HG03571 (cell line): ENCODE measurements around the gene TMC7.
"Not testable (repeated sequence)": the region's sequence is repeated elsewhere in the genome, so short reads cannot be mapped to it uniquely, and the experiment has no call there.

Source experiments
- ATAC-seq: cut with Tn5 transposase; IDR thresholded peaks from one replicate; pipeline ENCODE4 v1.9.1; 2021; ENCODE audit not compliant: unreplicated experiment

The TMC7 gene

DNA sequence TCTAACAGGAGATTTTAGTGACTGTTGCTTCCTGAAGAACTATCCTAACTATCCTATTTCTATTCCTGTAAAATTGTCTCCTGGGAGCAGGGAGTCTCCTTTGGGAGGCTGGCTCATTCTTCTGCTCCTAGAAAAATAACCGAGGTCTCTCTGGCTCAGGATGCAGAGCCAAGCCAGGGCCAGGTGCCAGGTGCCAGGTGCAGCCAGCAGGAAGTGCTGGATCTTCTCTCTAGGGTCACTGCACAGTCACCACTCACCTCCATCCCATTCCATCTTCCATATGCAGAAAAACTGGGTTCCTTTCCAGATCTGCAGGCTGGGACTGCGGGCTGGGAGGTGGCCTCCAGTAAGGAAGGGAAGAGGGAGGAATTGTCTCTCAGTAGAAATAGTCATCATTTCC lies 3.8 kb upstream of the TMC7 start:
- ATAC-seq, result no peak

DNA sequence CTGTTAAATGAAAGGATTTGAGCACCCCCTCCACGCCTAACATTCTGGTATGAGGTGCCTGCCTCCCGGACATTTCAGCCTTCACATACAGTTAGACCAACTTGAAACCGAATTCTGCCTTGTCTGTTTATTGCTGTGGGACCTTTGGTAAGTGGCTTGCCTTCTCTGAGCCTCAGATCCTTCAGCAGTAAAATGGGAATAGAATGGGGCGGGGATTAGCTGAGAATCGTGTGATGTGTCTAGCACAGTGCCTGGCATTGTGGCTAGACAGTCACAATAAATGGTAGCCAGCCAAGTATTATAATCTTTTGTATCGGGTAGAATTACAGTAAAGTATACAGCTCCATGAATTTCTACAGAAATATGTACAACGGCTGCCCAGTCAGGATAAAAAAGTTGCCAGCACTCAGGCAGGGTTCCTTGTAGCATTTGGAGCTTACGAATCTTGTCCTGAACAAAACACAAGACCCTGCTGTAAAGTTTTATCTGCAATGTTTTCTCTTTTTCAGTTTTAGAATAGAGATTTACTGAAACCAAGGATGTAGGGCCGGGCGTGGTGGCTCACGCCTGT lies 786 bp downstream of the TMC7 start:
- ATAC-seq, result no peak

DNA sequence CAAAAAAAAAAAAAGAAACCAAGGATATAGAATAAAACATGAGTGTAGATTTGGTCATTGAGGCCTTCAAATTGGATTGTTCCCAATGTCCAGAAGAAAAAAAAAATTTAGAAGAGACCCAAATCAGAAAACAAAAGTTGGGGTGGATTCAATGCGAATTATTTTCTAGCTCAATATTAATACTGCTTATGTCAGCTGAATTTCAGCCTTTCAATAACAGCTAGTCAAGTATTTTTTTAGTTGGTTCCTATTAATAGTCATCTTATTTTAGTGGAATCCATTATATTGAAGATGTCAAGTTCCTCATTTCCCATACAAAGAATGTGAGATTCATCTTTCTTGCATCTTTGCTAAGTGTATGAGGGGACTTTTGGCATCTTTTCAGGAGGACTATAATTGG lies 1.5 kb downstream of the TMC7 start:
- not testable (repeated sequence) for ATAC-seq

DNA sequence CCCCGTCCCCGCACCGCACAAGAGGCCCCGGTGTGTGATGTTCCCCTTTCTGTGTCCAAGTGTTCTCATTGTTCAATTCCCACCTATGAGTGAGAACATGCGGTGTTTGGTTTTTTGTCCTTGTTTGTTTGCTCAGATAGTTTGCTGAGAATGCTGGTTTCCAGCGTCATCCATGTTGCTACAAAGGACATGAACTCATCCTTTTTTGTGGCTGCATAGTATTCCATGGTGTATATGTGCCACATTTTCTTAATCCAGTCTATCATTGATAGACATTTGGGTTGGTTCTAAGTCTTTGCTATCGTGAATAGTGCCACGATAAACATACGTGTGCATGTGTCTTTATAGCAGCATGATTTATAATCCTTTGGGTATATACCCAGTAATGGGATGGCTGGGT lies 8.0 kb downstream of the TMC7 start:
- ATAC-seq, result not testable (repeated sequence)

GRCh38 chr16:18993531-18993930 lies 9.8 kb downstream of the TMC7 start:
- not testable (repeated sequence) for ATAC-seq

DNA sequence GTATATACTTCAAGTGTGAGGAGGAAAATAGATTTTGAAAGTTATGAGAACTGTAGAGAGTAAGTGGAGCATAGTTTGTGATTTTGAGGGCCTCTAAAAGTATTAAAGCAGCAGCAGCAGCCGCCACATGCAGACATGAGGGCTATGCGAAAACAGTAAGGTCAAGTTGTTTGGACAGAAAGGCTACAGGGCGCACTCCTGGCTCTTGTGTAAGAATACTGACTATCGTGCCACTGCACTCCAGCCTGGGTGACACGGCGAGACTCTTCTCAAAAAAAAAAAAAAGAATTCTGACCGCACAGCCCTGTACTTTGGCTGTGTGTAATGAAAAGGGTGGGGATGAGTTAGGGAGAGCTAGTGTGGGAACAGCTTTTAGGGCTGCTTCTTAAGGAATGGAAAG lies 10.4 kb downstream of the TMC7 start:
- ATAC-seq, result not testable (repeated sequence)

DNA sequence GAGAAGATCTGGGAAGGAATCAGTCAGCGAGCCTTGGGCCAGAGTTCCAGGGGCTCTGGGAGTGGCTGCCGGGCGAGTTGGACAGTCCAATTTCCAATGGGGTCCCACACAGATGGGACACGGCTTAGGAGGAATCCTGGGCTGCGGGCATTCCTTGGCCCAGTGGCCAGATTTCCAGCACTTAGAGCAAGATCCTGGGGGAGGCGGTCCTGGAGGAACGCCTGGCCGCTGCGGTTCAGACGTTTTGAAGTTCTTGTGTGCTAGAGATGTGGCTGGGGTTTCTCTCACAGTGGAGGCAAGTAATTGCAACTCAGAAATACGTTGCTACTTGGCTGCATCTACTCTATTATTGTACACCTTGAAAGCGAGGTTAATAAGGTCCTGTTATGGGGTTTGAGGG lies 11.7 kb downstream of the TMC7 start:
- ATAC-seq, result not testable (repeated sequence)

GRCh38 chr16:18996536-18996935 lies 12.8 kb downstream of the TMC7 start:
- ATAC-seq, result not testable (repeated sequence)

- ATAC-seq, result not testable (repeated sequence)
Measured at GRCh38 chr16:18997001-18997400, 13.3 kb downstream of the TMC7 start.

DNA sequence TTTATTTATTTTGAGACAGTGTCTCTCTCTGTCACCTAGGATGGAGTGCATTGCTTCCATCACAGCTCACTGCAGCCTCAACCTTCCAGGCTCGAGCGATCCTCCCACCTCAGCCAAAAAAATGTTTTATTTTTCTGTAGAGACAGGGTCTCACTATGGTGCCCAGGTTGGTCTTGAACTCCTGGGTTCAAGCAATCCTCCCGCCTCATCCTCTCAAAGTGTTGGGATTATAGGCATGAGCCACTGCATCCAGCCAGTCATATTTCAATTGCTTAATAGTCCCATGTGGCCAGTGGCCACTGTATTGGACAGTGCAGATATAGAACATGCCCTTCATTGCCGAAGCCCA lies 15.3 kb downstream of the TMC7 start:
- no peak for ATAC-seq

DNA sequence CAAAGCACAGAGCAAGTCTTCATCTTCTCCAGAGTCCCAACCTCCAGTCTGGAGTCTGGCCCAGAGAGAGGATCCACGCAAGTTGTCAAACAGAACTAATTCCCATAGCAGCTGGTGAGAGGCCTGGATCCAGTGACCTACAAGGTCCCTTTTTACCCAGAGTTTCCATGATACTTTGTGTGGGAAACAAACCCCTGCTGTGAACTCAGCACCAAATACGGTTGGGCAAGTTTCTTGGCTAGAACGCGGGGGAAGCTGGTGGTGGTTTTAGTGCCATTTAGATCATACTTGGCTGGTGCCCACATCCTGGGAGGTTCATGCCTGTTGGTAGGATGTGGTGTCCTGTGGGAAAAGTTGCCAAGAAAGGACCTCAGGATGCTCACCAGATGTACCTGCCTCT lies 18.1 kb downstream of the TMC7 start:
- ATAC-seq, result no peak

DNA sequence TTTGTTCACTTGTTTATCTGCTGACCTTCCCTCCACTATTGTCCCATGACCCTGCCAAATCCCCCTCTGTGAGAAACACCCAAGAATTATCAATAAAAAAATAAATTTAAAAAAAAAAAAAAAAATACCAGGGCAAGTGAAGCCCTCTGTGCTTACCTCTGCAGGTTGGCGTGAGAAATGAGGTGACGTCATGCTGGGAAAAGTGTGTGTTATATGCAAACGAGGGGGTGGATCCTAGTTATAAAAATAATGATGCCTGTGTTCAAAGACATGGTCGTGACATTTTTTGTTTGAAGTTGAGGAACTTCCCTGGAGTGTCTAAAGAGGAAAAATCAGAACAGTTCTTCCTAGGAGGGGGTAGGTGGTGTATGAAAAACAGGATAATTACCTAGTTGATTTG lies 20.2 kb downstream of the TMC7 start:
- no peak for ATAC-seq

- no peak for ATAC-seq
Measured at GRCh38 chr16:19005561-19006445, 22.1 kb downstream of the TMC7 start.

DNA sequence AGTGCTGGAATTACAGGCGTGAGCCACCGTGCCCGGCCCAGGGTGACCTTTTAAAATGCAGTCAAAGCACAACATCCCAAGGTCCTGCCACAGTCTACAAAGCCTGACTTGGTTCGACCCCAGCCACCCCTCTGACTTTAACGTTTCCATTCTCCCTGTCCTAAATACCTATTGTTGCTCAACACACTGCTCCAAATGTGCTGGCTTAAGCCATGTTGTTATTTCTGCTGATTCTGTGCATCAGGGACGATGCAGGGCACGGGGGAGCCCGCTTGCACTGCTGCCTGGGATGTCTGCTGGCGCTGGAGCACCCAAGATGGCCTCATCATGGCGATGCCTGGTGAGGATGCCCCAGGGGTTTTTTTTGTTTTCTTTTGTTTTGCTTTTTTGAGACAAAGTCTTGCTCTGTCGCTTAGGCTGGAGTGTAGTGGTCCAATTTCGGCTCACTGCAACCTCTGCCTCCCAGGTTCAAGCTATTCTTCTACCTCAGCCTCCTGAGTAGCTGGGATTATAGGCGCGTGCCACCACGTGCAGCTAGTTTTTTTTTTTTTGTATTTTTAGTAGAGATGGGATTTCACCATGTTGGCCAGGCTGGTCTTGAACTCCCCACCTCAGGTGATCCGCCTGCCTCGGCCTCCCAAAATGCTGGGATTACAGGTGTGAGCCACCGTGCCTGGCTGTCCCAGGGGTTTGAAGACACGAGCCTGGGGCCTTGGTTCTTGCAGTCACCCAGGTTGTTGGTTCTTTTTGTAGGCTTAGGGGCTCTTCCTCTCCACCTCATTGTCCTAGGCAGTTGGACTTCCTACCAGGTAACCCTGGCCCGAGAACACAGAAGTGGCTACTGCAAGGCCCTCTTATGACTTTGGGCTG lies 22.9 kb downstream of the TMC7 start:
- ATAC-seq, result no peak

DNA sequence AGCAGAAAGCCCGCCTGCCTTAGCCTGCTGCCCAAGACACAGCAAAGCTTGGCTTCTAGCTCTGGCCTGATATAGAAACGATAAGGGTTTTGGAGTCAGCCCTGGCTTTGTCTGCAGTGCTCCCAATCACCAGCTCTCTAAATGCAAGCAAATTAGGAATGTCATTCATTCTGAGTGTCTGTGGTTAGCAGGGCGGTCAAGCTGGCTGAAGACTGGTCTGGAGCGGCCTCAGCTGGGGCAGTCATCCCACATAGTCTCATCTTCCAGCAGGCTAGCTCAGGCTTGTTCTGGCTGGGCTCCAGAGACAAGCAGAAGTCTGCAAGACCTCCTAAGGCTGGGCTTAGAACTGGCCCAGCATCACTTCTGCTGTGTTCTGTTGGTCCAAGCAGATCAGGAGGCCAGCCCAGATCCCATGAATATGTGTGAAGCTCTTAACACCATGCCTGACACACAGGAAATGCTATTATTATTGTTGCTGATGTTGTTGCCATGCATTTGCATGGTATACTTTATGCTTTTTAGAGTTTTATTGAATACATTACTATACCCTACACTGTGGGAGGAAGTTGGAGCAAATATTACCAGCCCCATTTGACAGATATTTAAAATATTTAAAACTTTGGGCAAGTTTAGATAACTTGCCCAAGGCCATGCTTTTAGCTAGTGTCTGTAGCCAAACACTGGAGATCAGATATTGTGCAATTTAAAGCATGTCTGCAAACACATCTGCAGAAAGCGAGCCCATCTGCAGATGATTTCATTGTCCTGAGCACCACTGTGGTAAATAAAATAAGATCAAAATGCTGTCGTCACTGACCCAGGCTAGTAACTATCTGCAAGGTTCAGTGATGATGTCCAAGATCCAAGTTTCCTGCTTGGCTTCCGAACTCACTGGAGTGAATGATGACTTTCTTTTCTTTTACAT lies 24.8 kb downstream of the TMC7 start:
- no peak for ATAC-seq

GRCh38 chr16:19011169-19011731 lies 27.5 kb downstream of the TMC7 start:
- no peak for ATAC-seq

GRCh38 chr16:19014461-19014860 lies 30.7 kb downstream of the TMC7 start:
- no peak for ATAC-seq

GRCh38 chr16:19017179-19017578 lies 33.4 kb downstream of the TMC7 start:
- no peak for ATAC-seq

DNA sequence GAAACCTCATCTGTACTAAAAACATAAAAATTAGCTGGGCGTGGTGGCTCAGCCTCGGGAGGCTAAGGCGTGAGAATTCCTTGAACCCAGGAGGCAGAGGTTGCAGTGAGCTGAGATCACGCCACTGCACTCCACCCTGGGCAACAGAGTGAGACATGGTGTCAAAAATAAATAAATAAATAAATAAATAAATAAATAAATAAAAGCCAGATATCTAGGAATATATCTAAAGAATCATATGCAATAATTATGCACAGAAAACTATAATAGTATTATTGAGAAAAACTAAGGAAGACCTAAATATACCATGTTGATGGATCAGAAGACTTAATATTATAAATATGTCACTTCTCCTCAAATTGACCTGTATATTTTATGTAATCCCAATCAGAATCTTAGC lies 37.0 kb downstream of the TMC7 start:
- ATAC-seq, result no peak

GRCh38 chr16:19021747-19022146 lies 38.0 kb downstream of the TMC7 start:
- no peak for ATAC-seq
